Esophagus muscularis mucosa (tissue), 4 donors: Measurements from ENCODE around the gene SPAG4. TPM values are rescaled to one million over a fixed set of nuclear protein-coding genes. Genes with fewer than 3 reads are reported as not detected.

Experiments
- DNase-seq: peaks from one replicate; pipeline ENCODE4 v3.0.0-alpha.2; 2017; ENCODE audit errors: extremely low spot score
- H3K27ac ChIP-seq, 4 donors: fragments of 200-600 bp; sonication (generic); replicated peaks in 1 of 4; 1 replicate in 3 of 4; 2 replicates in 1 of 4; pipeline ENCODE4 v1.5.1; 2016 to 2019; ENCODE audit warnings: mild to moderate bottlenecking in 1 of 4
- H3K27me3 ChIP-seq, 4 donors: fragments of 200-600 bp; sonication (generic); one replicate each; pipeline versions ENCODE4 v1.5.1 to v1.6.0; 2016 to 2019
- H3K36me3 ChIP-seq, 4 donors: fragments of 200-600 bp; sonication (generic); one replicate each; pipeline ENCODE4 v1.5.1; 2016 to 2019
- H3K4me1 ChIP-seq, 4 donors: fragments of 200-600 bp; sonication (generic); one replicate each; pipeline ENCODE4 v1.5.1; 2016 to 2019
- H3K4me3 ChIP-seq, 4 donors: fragments of 200-600 bp; sonication (generic); 1 replicate in 2 of 4; 2 replicates in 2 of 4; pipeline ENCODE4 v1.5.1; 2016 to 2019; ENCODE audit warnings: mild to moderate bottlenecking in 4 of 4, moderate library complexity in 1 of 4
- H3K9me3 ChIP-seq, 4 donors: fragments of 200-600 bp; sonication (generic); 1 replicate in 3 of 4; 2 replicates in 1 of 4; pipeline ENCODE4 v1.5.1; 2016 to 2019
- EP300 ChIP-seq: sonication (generic); formaldehyde crosslinking; IDR thresholded peaks from one replicate; pipeline ENCODE4 v1.6.1; 2017; ENCODE audit warnings: antibody characterized with exemption
- POLR2A ChIP-seq: fragments of 450-650 bp; IDR thresholded peaks from one replicate; pipeline ENCODE4 v1.6.1; 2017; ENCODE audit warnings: antibody characterized with exemption, moderate library complexity, mild to moderate bottlenecking, low read depth
- POLR2AphosphoS5 ChIP-seq, 2 donors: sonication (generic); formaldehyde crosslinking; IDR thresholded peaks; one replicate each; pipeline ENCODE4 v1.6.1; 2017; ENCODE audit warnings: antibody characterized with exemption in 2 of 2
- WGBS: methylation state at CpG from one replicate; pipeline ENCODE4 v1.1.5; 2018; 5-methylcytosine and 5-hydroxymethylcytosine counted together
- intact Hi-C: fragments of 100-400 bp; cut with DNase I; formaldehyde crosslinking; loops from one replicate; pipeline ENCODE4 v1.15.1; 2023
- total RNA-seq, 4 donors: library from RNA; depleted of rRNA; stranded (reverse); fragments of >200 nt; gene quantifications; one replicate each; pipeline versions ENCODE4 v1.1.0 to v1.2.1, GENCODE V29; 2016
- TF ChIP-seq, protein P1 (sequence below), 3 experiments: fragments of 200-600 bp in 2 of 3; fragments of 450-650 bp in 1 of 3; sonication (generic) in 2 of 3; IDR thresholded peaks; one replicate each; pipeline ENCODE4 v1.5.1; 2017 to 2019; ENCODE audit warnings: antibody characterized with exemption in 3 of 3, mild to moderate bottlenecking in 2 of 3, moderate library complexity in 1 of 3

The SPAG4 gene
- total RNA-seq, 4 donors from 2014 or later, result 2.6 to 5.0 (median 2.9) TPM

DNA sequence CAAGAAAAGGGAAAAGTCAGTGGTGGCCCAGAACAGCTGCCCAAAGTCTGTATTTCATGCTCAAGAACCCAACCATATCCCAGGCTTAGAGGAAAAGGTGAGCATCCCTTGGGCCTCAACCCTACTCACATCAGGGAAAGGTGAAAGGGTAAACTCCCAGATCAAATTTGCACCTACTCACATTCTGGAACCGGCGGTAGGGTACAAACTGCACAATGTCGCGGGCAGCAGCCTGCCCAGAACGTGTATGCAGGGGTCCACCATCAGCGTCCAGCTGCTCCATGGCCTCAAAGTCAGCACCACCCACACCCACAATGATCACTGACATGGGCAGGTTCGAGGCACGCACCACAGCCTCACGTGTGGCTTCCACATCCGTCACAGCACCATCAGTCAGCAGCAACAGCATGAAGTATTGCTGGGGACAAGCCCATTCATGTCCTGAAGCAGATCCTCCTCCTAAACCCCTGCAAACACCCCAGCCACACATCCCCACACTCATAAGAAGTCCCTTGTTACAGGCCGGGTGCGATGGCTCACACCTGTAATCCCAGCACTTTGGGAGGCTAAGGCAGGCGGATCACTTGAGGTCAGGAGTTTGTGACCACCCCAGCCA, 10.9 kb downstream of the SPAG4 start:
- 88% methylated on average over 8 of the region's 13 CpGs for WGBS
- Histone ChIP-seq H3K27me3 (no peaks in the 10 kb centered on the region), H3K27ac (no peak overlapping the region), H3K4me1 (no peaks in the 10 kb centered on the region), H3K36me3 (peaks cover 48 to 87% (median 70%) of the 10 kb centered on the region in 4 donors), H3K9me3 (no peaks in the 10 kb centered on the region), H3K4me3 (no peak overlapping the region)
- no peak for DNase-seq
- intact Hi-C loops, result no loop called here
- no peak for TF ChIP-seq POLR2AphosphoS5 (IDR thresholded peaks at IDR 0.05)

DNA sequence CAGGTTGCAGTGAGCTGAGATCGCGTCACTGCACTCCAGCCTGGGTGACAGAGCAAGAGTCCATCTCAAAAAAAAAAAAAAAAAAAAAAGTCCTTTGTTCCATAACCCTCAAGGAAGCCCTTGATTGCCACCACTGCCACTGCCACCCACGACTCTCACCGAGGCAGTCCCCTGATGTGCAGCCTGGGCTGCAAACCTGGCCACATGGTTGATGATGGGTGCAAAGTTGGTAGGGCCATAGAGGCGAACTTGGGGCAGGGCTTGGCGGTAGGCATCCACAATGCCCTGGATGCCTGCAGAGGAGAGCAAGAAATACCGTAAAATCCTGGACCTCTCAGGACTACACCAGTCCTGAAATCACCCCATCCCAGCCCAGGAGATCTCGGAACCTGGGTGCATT, 11.5 kb downstream of the SPAG4 start:
- DNase-seq, result no peak
- H3K27me3 ChIP-seq, result no peaks in the 10 kb centered on the region
- TF ChIP-seq, protein P1, sequence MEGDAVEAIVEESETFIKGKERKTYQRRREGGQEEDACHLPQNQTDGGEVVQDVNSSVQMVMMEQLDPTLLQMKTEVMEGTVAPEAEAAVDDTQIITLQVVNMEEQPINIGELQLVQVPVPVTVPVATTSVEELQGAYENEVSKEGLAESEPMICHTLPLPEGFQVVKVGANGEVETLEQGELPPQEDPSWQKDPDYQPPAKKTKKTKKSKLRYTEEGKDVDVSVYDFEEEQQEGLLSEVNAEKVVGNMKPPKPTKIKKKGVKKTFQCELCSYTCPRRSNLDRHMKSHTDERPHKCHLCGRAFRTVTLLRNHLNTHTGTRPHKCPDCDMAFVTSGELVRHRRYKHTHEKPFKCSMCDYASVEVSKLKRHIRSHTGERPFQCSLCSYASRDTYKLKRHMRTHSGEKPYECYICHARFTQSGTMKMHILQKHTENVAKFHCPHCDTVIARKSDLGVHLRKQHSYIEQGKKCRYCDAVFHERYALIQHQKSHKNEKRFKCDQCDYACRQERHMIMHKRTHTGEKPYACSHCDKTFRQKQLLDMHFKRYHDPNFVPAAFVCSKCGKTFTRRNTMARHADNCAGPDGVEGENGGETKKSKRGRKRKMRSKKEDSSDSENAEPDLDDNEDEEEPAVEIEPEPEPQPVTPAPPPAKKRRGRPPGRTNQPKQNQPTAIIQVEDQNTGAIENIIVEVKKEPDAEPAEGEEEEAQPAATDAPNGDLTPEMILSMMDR (IDR thresholded peaks at IDR 0.05), result no peak
- TF ChIP-seq EP300 (no peak), POLR2AphosphoS5 (IDR thresholded peaks at IDR 0.05) (no peak), POLR2A (no peak)
- intact Hi-C loops, result no loop called here
- no peaks in the 10 kb centered on the region for H3K4me1 ChIP-seq
- H3K9me3 ChIP-seq, result no peaks in the 10 kb centered on the region
- H3K27ac ChIP-seq, result no peak overlapping the region
- H3K4me3 ChIP-seq, result no peak overlapping the region
- peaks cover 50 to 88% (median 74%) of the 10 kb centered on the region in 4 donors for H3K36me3 ChIP-seq
- 95% methylated on average over 6 of the region's 8 CpGs for WGBS

DNA sequence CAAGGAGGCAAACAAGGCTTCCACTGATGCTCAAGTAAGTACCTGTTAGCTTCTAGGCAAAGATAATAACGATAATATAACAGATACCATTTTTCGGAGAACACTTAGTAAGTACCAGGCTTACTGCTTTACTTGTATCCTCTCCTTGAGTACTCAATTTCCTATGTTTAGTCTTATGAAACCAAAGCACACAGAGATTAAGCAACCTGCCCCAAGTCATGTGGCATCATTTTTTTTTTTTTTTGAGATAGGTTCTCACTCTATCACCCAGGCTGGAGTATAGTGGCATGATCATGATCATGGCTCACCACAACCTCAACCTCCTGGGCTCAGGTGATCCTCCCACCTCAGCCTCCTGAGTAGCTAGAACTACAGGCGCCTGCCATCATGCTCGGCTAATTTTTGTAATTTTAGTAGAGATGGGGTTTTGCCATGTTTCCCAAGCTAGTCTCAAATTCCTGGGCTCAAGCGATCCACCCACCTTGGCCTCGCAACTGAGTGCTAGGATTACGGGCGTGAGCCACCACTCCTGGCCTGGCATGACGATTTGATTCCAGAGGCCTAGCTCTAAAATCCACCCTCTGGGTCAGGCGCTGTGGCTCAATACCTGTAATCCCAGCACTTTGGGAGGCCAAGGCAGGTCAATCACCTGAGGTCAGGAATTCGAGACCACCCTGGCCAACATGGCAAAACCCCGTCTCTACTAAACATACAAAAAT, 14.0 kb downstream of the SPAG4 start:
- peaks cover 50 to 80% (median 78%) of the 10 kb centered on the region in 4 donors for H3K36me3 ChIP-seq
- no peak for DNase-seq
- TF ChIP-seq POLR2A (no peak), EP300 (no peak), POLR2AphosphoS5 (IDR thresholded peaks at IDR 0.05) (no peak)
- TF ChIP-seq, protein P1 (IDR thresholded peaks at IDR 0.05), result no peak
- WGBS, result 94% methylated on average over 12 of the region's 12 CpGs
- H3K4me3 ChIP-seq, result no peak overlapping the region
- no peaks in the 10 kb centered on the region for H3K27me3 ChIP-seq
- H3K9me3 ChIP-seq, result no peaks in the 10 kb centered on the region
- intact Hi-C loops, result no loop called here
- H3K4me1 ChIP-seq, result no peaks in the 10 kb centered on the region
- no peak overlapping the region for H3K27ac ChIP-seq

DNA sequence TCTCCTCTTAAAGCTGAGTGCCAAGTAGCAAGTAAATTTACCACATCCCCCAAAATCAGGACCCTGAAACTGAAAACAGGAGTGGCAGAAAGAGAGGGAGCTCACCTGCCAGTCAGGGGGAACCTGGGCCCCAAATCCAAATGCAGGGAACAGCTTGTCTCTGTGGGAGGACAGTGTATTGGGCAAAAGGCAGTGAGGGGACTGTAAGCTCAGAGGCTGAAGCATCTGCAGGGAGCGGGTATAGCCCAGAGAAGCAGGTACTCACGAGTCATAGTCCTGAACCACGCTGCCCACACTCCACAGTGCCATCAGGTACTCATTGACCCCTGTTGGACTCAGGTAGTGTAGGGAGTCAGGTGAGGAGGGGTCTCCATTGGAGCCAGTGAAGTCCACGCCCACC, 15.0 kb downstream of the SPAG4 start:
- Histone ChIP-seq H3K36me3 (peaks cover 43 to 70% (median 69%) of the 10 kb centered on the region in 4 donors), H3K9me3 (no peaks in the 10 kb centered on the region), H3K27me3 (no peaks in the 10 kb centered on the region), H3K27ac (no peak overlapping the region), H3K4me3 (no peak overlapping the region), H3K4me1 (peaks cover 0 to 8% (median 2%) of the 10 kb centered on the region in 4 donors)
- WGBS, result 100% methylated on average over 2 of the region's 4 CpGs
- intact Hi-C loops, result no loop called here
- TF ChIP-seq POLR2AphosphoS5 (IDR thresholded peaks at IDR 0.05) (no peak), EP300 (no peak), POLR2A (no peak)
- no peak for DNase-seq

DNA sequence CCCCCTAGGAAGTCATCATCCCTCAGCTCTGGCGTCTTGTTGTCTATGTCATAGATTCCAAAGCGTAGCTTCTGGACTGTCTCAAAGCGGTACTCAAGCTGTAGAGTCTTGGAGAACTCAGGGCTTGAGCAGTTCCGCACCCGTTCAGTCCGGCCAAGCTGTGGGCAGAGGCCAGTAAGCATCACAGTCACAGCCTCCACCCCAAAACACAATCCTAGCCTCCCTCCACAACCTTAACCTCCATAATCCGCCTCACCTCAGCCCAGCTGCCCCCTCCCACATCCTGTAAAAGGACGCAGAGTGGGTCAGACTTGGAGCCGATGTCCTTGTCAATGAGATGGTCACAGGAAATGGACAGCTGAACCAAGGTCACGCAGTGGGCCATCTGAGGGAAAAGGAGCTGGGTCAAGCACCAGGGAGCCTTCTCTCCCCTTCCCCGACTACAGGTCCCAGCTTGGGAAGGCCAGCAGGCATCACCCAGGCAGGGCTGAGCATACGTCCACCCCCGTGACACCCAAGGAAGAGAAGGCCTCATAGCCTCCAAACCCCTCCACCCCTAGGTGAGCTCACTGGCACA, 17.0 kb downstream of the SPAG4 start:
- Histone ChIP-seq H3K27ac (no peak overlapping the region), H3K4me3 (no peak overlapping the region), H3K36me3 (peaks cover 23 to 50% (median 49%) of the 10 kb centered on the region in 4 donors), H3K27me3 (no peaks in the 10 kb centered on the region), H3K4me1 (peaks cover 6 to 13% (median 10%) of the 10 kb centered on the region in 4 donors), H3K9me3 (no peaks in the 10 kb centered on the region)
- no peak for DNase-seq
- TF ChIP-seq, protein P1 (IDR thresholded peaks at IDR 0.05), result no peak
- no peak for TF ChIP-seq POLR2AphosphoS5 (IDR thresholded peaks at IDR 0.05)
- no peak for TF ChIP-seq EP300
- no peak for TF ChIP-seq POLR2A
- 94% methylated on average over 12 of the region's 13 CpGs for WGBS
- intact Hi-C loops, result no loop called here
